NCI-H128 (cell line): Measurements from ENCODE around the gene SCAI.
"Not testable (repeated sequence)": the region's sequence is repeated elsewhere in the genome, so short reads cannot be mapped to it uniquely, and the experiment has no call there.

ENCODE experiments used
- DNase-seq: peaks from one replicate; lab custom pipeline; 2025; ENCODE audit not compliant: unreplicated experiment; lab: John Stamatoyannopoulos, UW

Gene SCAI

GRCh38 chr9:125150349-125151245 is 7.3 kb upstream of the SCAI start:
- no peak for DNase-seq

GRCh38 chr9:125147401-125147951 is 4.1 kb upstream of the SCAI start:
- DNase-seq: no peak

GRCh38 chr9:125146247-125146646 is 2.9 kb upstream of the SCAI start:
- no peak for DNase-seq

- no peak for DNase-seq
Measured at GRCh38 chr9:125145425-125145824, 2.1 kb upstream of the SCAI start.

GRCh38 chr9:125142560-125143376 is 560 bp downstream of the SCAI start:
- DNase-seq: no peak

- no peak for DNase-seq
Measured at GRCh38 chr9:125141751-125142150, 1.6 kb downstream of the SCAI start.

GRCh38 chr9:125141251-125141650 is 2.1 kb downstream of the SCAI start:
- DNase-seq: no peak

- no peak for DNase-seq
Measured at GRCh38 chr9:125140576-125140975, 2.8 kb downstream of the SCAI start.

- no peak for DNase-seq
Measured at GRCh38 chr9:125137200-125137599, 6.1 kb downstream of the SCAI start.

- no peak for DNase-seq
Measured at GRCh38 chr9:125134976-125135375, 8.4 kb downstream of the SCAI start.

GRCh38 chr9:125133403-125134329 is 9.7 kb downstream of the SCAI start:
- DNase-seq: no peak

GRCh38 chr9:125131778-125132177 is 11.6 kb downstream of the SCAI start:
- DNase-seq: no peak

- DNase-seq: no peak
Measured at GRCh38 chr9:125126019-125126746, 17.1 kb downstream of the SCAI start.

- no peak for DNase-seq
Measured at GRCh38 chr9:125125523-125125922, 17.8 kb downstream of the SCAI start.

- no peak for DNase-seq
Measured at GRCh38 chr9:125121146-125121545, 22.2 kb downstream of the SCAI start.

GRCh38 chr9:125119643-125120286 is 23.6 kb downstream of the SCAI start:
- DNase-seq: no peak

GRCh38 chr9:125118696-125119095 is 24.6 kb downstream of the SCAI start:
- DNase-seq: not testable (repeated sequence)

GRCh38 chr9:125114503-125114902 is 28.8 kb downstream of the SCAI start:
- DNase-seq: not testable (repeated sequence)

- no peak for DNase-seq
Measured at GRCh38 chr9:125110464-125110863, 32.9 kb downstream of the SCAI start.
